Chondrocyte (in vitro differentiated cells): ENCODE data around the gene USP11. TPM values are rescaled to one million over a fixed set of nuclear protein-coding genes. Genes with fewer than 3 reads are reported as not detected.

ENCODE experiments used
- DNase-seq: peaks from one replicate; pipeline ENCODE4 v3.0.0; 2021; ENCODE audit warnings: mixed read lengths, low spot score
- H3K27ac Mint-ChIP-seq: one replicate; pipeline ENCODE4 v1.8.0; 2021; ENCODE audit warnings: mild to moderate bottlenecking, moderate library complexity, mixed read lengths; ENCODE audit not compliant: unreplicated experiment
- H3K27me3 Mint-ChIP-seq: 2 replicates; pipeline ENCODE4 v1.8.0; 2021; ENCODE audit warnings: low read depth, mixed read lengths
- H3K36me3 Mint-ChIP-seq: 2 replicates; pipeline ENCODE4 v1.8.0; 2021; ENCODE audit warnings: low read depth, mixed read lengths
- H3K4me1 Mint-ChIP-seq: 2 replicates; pipeline ENCODE4 v1.8.0; 2021; ENCODE audit warnings: low read depth, mild to moderate bottlenecking, mixed read lengths
- H3K4me3 Mint-ChIP-seq: one replicate; pipeline ENCODE4 v1.8.0; 2021; ENCODE audit warnings: mild to moderate bottlenecking, moderate library complexity, mixed read lengths; ENCODE audit not compliant: unreplicated experiment
- H3K9me3 Mint-ChIP-seq: 2 replicates; pipeline ENCODE4 v1.8.0; 2021; ENCODE audit warnings: low read depth, mixed read lengths
- CTCF ChIP-seq: fragments of 200-600 bp; sonication (generic); IDR thresholded peaks from 2 replicates; pipeline ENCODE4 v1.5.0; 2021; ENCODE audit warnings: antibody characterized with exemption, mild to moderate bottlenecking, moderate library complexity
- total RNA-seq: library from RNA; stranded (reverse); gene quantifications from 3 replicates; pipeline ENCODE4 v1.2.1, GENCODE V29; 2021

Gene USP11
- total RNA-seq, 1 donor from 2014 or later: 157 TPM

GRCh38 chrX:47239199-47239598 is 6.4 kb downstream of the USP11 start:
- DNase-seq: no peak
- H3K4me3 Mint-ChIP-seq: no peak overlapping the region
- H3K27ac Mint-ChIP-seq: no peak overlapping the region
- H3K4me1 Mint-ChIP-seq: peaks cover 34% of the 10 kb centered on the region
- peaks cover 33% of the 10 kb centered on the region for H3K36me3 Mint-ChIP-seq
- no peaks in the 10 kb centered on the region for H3K27me3 Mint-ChIP-seq
- no peaks in the 10 kb centered on the region for H3K9me3 Mint-ChIP-seq
- TF ChIP-seq CTCF: no peak

- Mint-ChIP-seq H3K4me3 (no peak overlapping the region), H3K4me1 (peaks cover 26% of the 10 kb centered on the region), H3K27ac (no peak overlapping the region), H3K36me3 (peaks cover 37% of the 10 kb centered on the region), H3K27me3 (no peaks in the 10 kb centered on the region), H3K9me3 (no peaks in the 10 kb centered on the region)
- TF ChIP-seq CTCF: no peak
- DNase-seq: no peak
These were observed 7.2 kb downstream of the USP11 start for GRCh38 chrX:47239898-47240545.

- no peak for DNase-seq
- Mint-ChIP-seq H3K4me3 (no peak overlapping the region), H3K36me3 (peaks cover 40% of the 10 kb centered on the region), H3K4me1 (peaks cover 21% of the 10 kb centered on the region), H3K27me3 (no peaks in the 10 kb centered on the region), H3K27ac (no peak overlapping the region), H3K9me3 (no peaks in the 10 kb centered on the region)
- TF ChIP-seq CTCF: no peak
These were observed 7.8 kb downstream of the USP11 start for GRCh38 chrX:47240619-47241018.

- Mint-ChIP-seq H3K27ac (no peak overlapping the region), H3K4me1 (peaks cover 13% of the 10 kb centered on the region)
These were observed 8.6 kb downstream of the USP11 start for GRCh38 chrX:47241201-47242011.

More at GRCh38 chrX:47241201-47242011, 8.6 kb downstream of the USP11 start:
- Mint-ChIP-seq H3K4me3 (no peak overlapping the region), H3K36me3 (peaks cover 48% of the 10 kb centered on the region), H3K27me3 (no peaks in the 10 kb centered on the region), H3K9me3 (no peaks in the 10 kb centered on the region)
- no peak for DNase-seq
- no peak for TF ChIP-seq CTCF
